ENCODE results near the gene GRK4.
"Not testable (repeated sequence)": the region's sequence is repeated elsewhere in the genome, so short reads cannot be mapped to it uniquely, and the experiment has no call there.

GRK4 gene

DNA sequence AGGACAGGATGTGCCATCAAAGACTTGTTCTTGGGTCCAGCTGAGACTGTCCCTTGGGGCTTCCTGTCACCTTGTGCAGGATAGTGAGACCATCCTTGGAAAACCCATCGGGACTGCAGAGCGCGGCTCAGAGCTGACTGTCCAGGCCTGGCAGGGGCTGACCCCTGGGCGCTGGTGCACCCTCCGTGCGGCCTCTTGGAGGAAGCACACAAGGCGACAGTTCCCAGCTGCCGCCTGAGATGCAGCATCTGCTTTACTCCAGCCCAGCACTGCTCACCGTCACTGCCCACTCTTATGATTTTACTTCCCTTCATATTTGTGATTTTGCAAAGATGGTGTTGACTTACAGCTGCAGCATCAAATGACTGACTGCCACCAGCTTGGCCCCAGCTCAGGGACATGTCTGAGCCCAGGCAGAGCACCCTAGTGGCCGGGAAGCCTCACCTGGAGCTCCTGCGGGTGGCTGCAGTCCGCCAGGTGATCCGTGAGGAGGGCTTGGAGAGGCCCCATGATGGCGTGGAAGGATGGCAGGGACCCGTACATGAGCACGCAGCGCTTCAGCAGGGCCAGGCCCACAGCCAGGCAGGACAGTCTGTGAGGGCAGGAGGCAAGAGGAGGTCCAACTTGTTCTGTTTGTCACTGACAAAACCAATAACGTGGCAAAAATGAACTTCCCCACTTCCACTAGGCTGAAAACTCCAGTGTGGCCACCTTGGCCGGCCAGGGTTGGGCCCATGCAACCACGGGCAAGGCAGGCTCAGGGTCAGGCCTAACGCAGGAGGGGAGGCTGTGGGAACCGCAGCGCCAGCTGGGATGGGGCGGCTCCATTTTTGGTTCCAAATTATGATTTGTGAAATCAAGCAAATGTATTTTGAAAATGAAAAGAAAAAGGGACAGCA, 22.0 kb upstream of the GRK4 start:
- DNase-seq (ENCODE audit: low read depth in 2 of 2) = no peak

DNA sequence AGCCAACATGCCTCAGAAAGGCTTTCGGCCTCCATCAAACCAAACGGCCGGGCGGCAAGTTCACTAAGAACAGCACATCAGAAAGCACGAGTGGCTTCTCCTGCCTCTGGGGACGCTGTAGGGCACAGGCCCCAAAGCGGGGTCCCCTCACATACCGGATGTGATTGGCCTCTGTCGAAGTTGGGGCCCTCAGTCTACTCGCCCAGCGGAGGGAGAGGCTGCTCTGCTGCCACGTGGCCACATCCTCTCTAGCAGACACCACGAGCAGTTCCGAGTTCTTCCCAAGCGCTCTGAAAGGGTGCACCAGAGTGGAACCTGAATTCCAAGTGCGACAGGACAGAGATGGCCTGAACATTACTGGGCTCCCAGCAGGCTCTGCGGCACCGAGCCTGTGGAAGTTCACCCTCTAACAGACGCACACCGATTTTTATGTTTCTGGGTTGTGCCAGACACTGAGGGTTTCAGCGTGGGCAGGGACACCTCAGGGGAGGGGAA, 21.3 kb upstream of the GRK4 start:
- DNase-seq (ENCODE audit: low read depth in 2 of 2) = no peak

DNA sequence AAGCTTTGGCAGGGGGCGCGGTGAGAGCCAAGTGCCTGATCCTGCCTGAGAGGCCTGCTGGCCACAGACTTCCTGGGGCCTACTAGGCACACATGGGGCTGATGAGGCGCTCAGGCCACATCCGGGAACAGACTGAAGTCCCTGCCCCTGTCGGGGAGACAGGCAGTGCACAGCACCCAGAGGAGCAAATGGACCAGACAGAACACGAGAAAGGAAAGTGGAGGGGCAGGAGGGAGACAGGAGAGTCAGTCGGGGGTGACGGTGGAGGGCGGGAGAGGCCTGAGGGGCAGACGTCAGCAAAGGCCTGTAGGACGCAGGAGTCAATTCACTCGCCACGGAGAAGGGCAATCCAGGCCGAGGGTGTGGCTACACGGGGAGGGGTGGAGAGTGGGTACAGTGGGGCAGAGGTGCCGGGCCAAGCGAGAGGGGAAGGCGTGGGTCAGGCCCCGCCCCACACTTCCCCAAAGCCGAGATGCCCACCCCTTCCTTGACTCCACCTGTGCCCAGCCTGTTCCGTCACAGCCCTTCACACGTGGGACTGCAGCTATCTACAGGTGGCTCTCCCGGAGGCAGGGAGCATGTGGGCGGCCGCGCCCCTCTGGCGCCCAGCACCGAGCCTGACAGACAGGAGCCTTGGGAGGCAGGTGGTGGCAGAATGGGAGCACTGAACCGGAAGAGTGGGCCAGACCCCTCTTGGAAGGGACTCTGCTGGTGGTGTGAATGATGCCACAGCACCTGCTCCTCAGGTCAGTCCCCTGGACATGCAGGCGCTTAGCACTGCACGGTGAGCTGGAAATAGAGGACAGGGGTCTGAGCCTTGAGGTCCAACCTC, 20.6 kb upstream of the GRK4 start:
- no peak for DNase-seq (ENCODE audit: low read depth in 2 of 2)

DNA sequence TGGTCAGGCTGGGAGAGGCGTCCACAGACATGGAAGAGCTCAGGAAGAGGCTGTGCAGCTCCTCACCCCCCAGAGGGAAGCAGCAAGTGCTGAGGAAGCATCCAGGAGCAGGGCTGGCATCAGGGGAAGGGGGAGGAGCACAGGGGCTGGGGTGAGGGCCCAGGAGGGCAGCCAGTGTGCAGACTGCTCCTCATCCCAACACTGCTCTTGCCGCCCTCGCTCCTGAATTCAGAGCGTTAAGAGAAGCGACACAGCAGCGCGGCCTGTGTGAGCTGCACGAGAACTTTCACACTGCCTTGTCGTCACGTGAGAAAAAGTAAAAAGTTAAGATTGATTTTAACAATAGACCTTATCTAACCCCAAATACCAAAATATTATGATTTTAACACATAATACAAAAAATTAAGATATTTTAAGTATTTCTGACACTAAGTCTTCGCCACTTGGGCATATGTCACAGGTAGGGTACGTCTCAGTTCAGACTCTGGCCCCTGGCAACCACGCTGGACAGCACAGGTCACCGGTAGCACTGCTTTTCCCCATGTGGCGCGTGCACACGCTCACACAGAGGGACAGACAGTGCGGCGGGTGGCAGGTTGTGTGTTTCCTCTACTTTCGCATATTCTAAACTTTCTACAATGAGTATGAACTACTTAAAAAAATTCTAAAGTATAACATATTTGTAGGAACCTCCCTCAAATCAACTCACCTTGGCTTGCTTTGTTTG, 19.8 kb upstream of the GRK4 start:
- DNase-seq (ENCODE audit: low read depth in 2 of 2) = no peak

DNA sequence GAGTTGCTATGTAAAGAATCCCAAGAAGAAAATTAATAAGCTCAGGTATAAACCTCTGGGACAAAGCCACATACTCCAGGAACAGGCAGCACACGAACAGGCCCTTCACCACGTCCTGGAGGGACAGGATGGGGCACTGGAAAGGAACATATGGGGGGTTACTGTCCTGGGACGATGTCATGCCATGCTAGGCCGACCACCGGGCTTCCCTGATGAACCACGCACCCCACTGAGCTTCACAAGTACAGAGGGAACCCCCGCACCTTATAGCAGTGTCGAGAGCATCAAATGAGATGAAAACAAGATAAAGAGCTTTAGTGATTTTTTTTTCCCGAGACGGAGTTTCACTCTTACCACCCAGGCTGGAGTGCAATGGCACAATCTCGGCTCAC, 19.3 kb upstream of the GRK4 start:
- no peak for DNase-seq (ENCODE audit: low read depth in 2 of 2)

DNA sequence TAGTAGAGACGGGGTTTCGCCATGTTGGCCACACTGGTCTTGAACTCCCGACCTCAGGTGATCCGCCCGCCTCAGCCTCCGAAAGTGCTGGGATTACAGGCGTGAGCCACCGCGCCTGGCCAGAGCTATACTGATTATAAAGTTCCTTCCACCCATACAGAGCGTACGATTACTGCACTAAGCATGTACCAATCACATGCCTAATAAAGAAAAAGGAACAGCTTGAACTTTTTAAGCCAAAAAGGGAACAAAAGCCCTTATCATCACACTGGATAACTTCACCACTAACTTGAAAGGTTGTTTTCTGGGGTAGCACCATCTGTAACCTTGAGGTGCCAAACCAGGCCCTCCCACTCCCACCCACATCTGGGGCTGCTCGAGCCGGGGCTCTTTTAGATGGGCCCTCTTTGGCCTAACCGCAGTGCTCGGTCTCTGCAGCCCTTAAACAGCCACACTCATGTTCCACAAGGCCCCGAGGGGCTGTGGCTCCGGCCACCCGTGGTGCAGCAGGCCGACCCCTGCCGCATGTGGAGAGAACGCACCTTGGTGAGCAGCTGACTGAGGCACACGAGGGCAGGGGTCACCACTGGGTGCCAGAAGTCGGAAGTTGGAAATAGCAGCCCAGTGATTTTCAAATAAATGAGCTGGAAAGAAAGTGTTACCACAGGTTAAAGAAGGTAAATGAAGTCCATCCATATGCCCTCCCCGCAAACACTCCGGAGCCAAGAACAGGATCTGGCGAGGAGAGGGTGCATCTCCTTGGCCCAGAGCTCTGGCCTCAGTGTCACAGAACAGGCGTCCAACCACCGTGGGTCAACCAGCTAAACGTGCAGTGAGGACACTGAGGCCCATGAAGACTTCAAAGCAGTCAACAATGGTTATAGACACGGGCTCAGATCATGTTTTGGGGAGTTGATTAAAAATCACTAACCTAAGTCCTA, 18.5 kb upstream of the GRK4 start:
- no peak for DNase-seq (ENCODE audit: low read depth in 2 of 2)

DNA sequence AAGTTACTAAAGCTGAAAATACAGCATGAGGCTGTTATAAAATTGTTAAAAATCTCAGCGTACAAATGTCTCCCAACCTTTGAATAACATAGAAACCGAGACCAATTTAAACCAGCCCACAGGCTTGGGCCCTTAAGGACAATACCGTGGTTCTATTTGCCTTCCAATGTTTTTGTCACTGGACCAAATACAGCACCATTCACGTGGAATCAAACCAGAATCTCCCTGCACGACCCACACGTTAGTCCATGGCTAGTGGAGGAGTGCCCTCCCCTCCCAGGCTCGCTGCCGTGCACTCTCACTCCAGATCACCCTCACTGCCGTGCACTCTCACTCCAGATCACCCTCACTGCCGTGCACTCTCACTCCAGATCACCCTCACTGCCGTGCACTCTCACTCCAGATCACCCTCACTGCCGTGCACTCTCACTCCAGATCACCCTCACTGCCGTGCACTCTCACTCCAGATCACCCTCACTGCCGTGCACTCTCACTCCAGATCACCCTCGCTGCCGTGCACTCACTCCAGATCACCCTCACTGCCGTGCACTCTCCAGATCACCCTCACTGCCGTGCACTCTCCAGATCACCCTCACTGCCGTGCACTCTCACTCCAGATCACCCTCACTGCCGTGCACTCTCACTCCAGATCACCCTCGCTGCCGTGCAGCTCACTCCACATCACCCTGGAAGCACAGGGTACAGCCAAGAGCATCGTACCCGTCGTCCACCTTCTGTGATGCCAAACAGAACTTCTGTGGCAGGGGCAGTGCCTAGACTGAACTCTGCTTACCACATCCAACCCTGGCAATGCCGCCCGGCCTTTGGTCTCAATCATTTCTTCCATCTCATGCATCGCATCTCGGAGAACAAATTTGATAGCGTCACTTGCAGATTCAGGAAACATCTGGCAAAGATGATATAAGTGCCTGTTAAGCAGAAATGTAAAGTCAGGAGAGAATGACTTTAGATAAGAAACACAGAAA, 17.5 kb upstream of the GRK4 start:
- not testable (repeated sequence) for DNase-seq (ENCODE audit: low read depth in 2 of 2)

DNA sequence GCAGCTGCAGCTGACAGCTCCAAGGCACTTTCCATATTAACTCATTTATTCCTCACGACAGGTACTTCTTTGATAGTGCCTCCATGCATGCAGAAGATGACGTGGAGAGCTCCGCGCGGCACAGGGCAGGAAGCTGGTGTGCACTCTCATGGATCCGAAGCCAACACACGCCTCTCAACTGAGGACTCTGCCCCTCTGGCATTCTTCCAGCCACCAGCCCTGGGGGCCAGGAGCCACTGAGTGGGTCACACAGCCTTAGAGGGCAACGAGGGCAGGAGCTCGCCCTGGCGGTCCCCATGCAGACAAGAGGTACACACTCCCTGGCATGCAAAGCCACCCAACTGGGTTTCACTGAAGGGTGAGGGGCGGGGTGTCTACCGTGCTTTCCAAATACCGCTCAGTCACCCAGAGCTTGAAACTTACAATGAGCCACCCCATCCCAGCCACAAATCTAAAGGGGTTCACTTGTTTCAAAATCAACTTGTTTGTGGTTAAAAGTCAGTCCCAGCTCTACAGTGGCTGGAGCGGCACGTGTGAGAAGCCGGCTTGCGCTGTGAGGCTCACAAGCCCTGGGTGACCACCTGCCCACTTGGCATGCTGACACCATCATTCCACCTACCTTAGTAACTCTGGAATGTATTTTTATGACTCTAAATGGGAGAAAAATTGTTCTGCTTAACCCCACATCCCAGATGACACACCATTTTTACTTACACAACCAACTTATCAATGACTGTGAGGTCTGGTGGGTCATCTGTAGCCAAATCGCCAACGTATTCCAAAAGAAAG, 16.4 kb upstream of the GRK4 start:
- DNase-seq (ENCODE audit: low read depth in 2 of 2) = no peak

DNA sequence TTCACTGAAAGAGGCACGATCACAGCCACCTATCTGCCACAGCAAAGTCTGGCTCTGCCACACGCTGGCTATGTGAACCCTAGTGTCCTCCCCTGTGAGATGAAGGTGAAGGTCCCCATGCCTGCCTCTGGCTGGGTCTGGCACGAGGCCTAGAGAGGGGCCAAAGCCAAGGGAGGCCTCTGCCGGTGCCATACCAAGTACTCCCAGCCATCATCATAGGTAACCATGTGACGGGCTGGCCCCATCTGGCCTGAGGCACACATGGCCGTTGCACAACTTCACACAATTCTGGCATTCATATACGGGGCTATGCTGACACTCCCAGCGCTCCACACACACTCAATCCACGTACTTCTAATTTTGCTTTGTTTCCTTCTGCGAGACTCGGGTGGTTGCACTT, 15.4 kb upstream of the GRK4 start:
- DNase-seq (ENCODE audit: low read depth in 2 of 2) = no peak

DNA sequence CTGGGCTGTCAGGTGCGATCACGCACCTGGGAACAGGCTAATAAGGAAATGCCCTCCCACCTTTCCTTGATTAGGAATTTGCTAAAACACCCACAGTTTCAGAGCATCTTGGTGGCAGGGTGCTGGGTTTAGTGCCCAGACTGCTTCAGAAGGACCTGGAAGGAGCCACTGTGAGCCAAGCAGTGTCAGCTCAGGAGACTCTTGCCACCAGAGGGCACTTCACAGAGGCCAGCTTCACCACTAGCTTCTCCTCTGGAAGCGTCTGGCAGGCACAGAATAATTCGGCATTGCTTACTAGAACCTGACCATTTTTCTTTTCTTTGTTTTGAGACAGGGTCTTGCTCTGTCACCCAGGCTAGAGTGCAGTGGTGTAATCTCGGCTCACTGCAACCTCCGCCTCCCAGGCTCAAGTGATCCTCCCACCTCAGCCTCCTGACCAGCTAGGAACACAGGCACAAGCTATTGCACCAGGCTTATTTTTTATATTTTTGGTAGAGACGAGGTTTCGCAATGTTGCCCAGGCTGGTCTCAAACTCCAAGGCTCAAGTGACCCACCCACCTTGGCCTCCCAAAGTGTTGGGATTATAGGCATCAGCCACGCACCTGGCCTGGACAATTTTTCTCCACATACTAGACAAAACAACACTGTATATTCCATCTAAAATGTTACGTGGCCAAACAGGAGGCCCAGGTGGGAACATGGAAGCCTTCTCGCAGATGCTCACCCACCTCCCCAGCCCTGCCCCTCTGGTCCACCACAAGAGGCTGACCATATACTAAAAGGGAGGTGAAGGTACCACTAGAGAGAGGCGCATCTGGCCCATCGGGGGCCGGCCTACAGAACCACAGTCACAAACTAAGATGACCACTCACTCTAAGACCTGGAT, 14.2 kb upstream of the GRK4 start:
- DNase-seq (ENCODE audit: low read depth in 2 of 2) = no peak

DNA sequence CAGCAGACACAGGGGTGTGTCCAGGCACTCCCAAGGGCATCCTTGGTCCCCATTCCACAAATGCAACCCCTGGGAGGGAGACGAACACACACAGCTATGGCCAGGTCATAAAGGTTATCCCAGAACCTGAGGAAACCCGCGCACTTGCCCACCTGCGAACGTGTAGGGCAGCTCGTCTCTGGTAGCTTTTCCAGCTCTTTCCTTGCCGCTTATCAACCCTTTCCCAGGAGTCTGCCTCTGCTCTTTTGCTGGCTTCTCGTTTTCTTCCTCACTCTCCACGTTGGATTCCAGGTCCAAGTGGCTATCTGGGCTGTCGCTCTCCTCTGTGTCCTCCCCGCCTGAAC, 13.6 kb upstream of the GRK4 start:
- no peak for DNase-seq (ENCODE audit: low read depth in 2 of 2)

DNA sequence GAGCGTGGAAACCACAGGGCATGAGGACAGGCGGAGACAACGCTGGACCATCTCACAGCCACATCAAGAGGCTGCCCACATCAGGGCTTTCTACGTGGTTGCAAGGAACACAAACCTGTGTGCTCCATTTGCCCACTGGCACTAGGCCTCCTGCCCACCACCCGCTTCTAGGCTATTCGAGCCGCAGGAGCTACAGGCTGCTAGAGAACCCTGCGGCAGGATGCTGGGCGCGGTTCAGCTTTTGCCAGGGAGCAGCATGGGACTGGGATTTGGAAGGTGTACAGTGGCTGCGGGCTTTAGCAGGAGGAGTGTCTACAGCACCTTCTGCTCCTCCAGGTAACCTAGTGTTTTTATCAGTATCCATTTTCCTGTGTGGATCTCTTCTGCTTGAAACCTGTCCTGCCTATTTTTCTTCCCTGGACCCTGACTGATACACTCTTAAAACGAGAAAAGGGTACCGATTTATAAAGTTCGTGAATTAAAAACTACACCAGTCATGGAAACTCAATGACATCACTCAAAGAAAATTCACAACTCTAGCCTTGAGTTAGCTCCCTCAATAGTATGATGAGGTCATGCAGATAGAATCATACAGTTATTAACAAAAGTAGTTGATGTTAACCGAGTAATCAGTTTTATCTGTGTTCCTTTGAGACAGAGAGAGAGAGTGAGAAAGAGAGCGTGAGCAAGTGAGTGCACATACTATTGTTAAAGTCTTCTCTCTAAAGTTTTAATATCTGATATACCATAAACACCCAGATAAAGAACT, 13.0 kb upstream of the GRK4 start:
- no peak for DNase-seq (ENCODE audit: low read depth in 2 of 2)

DNA sequence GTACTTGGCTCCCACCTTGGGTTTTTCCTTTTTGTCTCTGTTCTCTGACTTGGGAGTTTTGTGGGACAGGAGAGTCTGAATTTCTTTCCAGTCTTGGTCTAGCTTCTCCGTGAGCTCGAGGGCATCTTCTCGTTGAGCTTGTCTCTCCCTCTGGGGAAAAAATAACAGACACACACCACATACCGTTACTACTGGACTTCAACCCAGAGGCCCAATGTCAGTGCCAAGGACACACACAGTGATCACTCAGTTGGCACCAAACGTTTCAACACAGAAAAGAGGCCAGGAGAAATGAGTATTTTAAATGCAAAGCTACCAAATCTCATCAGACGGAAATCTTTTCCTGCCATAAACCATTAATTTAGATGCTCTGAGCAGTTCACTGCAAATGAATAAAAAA, 9.9 kb upstream of the GRK4 start:
- DNase-seq (ENCODE audit: low read depth in 2 of 2) = no peak

DNA sequence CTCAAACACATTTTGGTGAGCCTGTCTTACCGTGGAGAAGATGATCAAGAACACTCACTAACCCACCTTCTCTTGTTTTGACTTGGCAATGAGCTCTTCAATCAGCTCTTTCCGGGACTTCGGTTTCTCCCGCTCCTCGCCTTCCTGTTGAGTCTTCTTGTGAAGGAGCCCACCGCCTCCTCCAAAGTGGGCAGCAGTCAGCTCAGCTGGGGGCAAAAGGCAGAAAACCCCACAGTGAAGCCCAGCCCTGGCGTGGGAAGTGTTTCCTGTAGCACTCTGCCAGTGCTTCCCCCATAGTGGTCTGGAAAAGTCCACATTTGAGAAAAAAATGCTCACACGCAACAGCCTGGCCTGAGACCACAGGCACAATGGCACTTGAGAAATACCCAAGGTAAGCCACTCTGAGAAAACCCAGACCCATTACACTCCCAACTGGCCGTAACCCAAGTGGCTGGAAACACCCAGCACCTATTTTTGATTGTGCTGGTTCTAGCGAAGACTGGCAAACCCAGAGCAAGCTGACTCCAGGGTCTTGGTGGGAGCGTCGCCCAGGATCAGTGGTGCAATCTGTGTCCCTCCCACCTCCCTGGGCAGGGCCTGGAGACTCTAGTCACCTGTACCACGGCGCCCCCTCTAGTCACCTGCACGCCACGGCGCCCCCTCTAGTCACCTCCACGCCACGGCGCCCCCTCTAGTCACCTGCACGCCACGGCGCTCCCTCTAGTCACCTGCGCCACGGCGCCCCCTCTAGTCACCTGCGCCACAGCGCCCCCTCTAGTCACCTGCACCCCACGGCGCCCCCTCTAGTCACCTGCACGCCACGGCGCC, 8.8 kb upstream of the GRK4 start:
- no peak for DNase-seq (ENCODE audit: low read depth in 2 of 2)

DNA sequence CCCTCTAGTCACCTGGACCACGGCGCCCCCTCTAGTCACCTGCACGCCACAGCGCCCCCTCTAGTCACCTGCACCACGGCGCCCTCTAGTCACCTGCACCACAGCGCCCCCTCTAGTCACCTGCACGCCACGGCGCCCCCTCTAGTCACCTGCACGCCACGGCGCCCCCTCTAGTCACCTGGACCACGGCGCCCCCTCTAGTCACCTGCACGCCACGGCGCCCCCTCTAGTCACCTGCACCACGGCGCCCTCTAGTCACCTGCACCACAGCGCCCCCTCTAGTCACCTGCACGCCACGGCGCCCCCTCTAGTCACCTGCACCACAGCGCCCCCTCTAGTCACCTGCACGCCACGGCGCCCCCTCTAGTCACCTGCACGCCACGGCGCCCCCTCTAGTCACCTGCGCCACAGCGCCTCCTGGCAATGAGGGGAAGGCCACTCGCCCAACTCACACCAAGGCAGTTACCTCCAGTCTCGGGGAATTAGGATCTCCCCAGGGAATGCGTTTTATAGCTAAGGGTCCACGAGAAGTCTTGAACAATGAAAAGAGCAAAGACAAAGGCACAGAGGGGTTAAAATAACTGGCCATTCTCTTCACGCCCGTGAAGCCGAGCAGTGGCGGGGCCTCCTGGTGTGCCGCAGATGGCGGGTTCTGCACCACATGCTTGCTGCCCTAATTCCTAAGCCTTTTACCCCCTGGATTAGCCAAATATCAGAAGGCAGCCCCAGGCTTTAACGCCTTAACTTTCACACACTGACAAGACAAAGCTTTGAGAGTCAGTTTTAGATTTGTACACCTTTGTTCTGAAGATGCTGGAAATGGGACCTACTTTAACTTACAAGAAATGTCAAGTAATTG, 8.0 kb upstream of the GRK4 start:
- not testable (repeated sequence) for DNase-seq (ENCODE audit: low read depth in 2 of 2)

All from stimulated activated CD8-positive, alpha-beta memory T cell treated with anti-CD3 and anti-CD28 coated beads, Interleukin-7, amount 100 ng/mL, for 1 hour (primary cell).